HG03108 (cell line): Measurements from ENCODE around the gene OR51B6.
"Not testable (repeated sequence)": the region's sequence is repeated elsewhere in the genome, so short reads cannot be mapped to it uniquely, and the experiment has no call there.

Experiments used
- ATAC-seq: cut with Tn5 transposase; IDR thresholded peaks from one replicate; pipeline ENCODE4 v1.9.1; 2021; ENCODE audit warnings: moderate library complexity; ENCODE audit not compliant: unreplicated experiment

The OR51B6 gene

GRCh38 chr11:5363679-5364078 is 12.4 kb downstream of the OR51B6 start:
- no peak for ATAC-seq

- no peak for ATAC-seq
Observed at GRCh38 chr11:5364214-5364613, 12.9 kb downstream of the OR51B6 start.

GRCh38 chr11:5366365-5366764 is 15.1 kb downstream of the OR51B6 start:
- ATAC-seq, result not testable (repeated sequence)

GRCh38 chr11:5366856-5367255 is 15.5 kb downstream of the OR51B6 start:
- ATAC-seq, result no peak

GRCh38 chr11:5367448-5368074 is 16.3 kb downstream of the OR51B6 start:
- no peak for ATAC-seq

- no peak for ATAC-seq
Observed at GRCh38 chr11:5368502-5369043, 17.3 kb downstream of the OR51B6 start.

- ATAC-seq, result no peak
Observed at GRCh38 chr11:5369789-5370188, 18.5 kb downstream of the OR51B6 start.

- peak; percentile 83 for ATAC-seq
Observed at GRCh38 chr11:5380740-5381342, 29.5 kb downstream of the OR51B6 start.

- no peak for ATAC-seq
Observed at GRCh38 chr11:5383576-5383975, 32.3 kb downstream of the OR51B6 start, which contains the start of gene OR51M1. TSS of gene OR51M1 (plus strand) at chr11:5383812. CDS start at chr11:5389399, 5,587 bp downstream.

- no peak for ATAC-seq
Observed at GRCh38 chr11:5384335-5384734, 33.0 kb downstream of the OR51B6 start.

GRCh38 chr11:5390210-5390609 is 38.9 kb downstream of the OR51B6 start:
- no peak for ATAC-seq

GRCh38 chr11:5394091-5394490 is 42.8 kb downstream of the OR51B6 start:
- no peak for ATAC-seq

- no peak for ATAC-seq
Observed at GRCh38 chr11:5398936-5399335, 47.6 kb downstream of the OR51B6 start.
